HCT116 (cell line): ENCODE results near the gene CASP8. TPM values are rescaled to one million over a fixed set of nuclear protein-coding genes. Genes with fewer than 3 reads are reported as not detected.

ENCODE experiments used
- ATAC-seq: fragments of 200-7000 bp; cut with Tn5 transposase; 2 replicates; pipeline ENCODE4 v1.9.1; 2020; ENCODE audit warnings: mild to moderate bottlenecking, moderate library complexity
- BruUV-seq: library from RNA; stranded (reverse); fragments of 400-500 nt; replicated peaks from 2 replicates; lab custom pipeline; 2021; lab: Mats Ljungman, UMichigan
- CTCF ChIA-PET: fragments of 300-600 bp; sonication (Branson Sonifier 250); formaldehyde crosslinking; loops from one replicate; lab custom pipeline; 2021; ENCODE audit warnings: antibody characterized with exemption; lab: Charles Lee
- POLR2A ChIA-PET: fragments of 300-600, 350-600 bp; sonication (Branson Sonifier 250); formaldehyde crosslinking; loops from one replicate; lab custom pipeline; 2021; ENCODE audit warnings: antibody characterized with exemption; lab: Charles Lee
- RAD21 ChIA-PET, 2 experiments: fragments of 300-600 bp; sonication (Branson Sonifier 250); formaldehyde crosslinking; loops; one replicate each; lab custom pipeline; 2023; ENCODE audit warnings: low total read pairs in 2 of 2; ENCODE audit not compliant: uncharacterized antibody in 2 of 2, unreplicated experiment in 2 of 2, low non-redundant PET in 1 of 2; lab: Charles Lee
- DNase-seq: peaks from one replicate; pipeline ENCODE4 v3.0.0-alpha.2; 2010; ENCODE audit warnings: low read depth, low spot score
- H2AFZ ChIP-seq: fragments of 200-600 bp; shearing (Covaris generic), sonication (generic); 2 replicates; pipeline ENCODE4 v1.6.1; 2017; ENCODE audit warnings: low read depth, mixed run types, mixed read lengths, antibody characterized with exemption, low read length; ENCODE audit not compliant: poor library complexity, severe bottlenecking
- H3K27ac ChIP-seq: 2 replicates; pipeline ENCODE4 v1.5.1; 2012; ENCODE audit warnings: low read depth, low read length
- H3K27me3 ChIP-seq: fragments of 200-600 bp; sonication (generic); 2 replicates; pipeline ENCODE4 v1.6.1; 2016; ENCODE audit warnings: mixed run types, low read length, mixed read lengths; ENCODE audit not compliant: insufficient read depth
- H3K36me3 ChIP-seq, 2 experiments: fragments of 200-500 bp in 1 of 2; fragments of 200-600 bp in 1 of 2; sonication (Bioruptor generic) in 1 of 2; sonication (generic) in 1 of 2; 2 replicates each; pipeline versions ENCODE4 v1.5.1 to v1.6.1; 2014 to 2016; ENCODE audit warnings: low read length in 2 of 2, inconsistent platforms in 1 of 2, mixed read lengths in 1 of 2, mixed run types in 1 of 2; ENCODE audit not compliant: insufficient read depth in 2 of 2, control insufficient read depth in 1 of 2
- H3K4me1 ChIP-seq, 2 experiments: fragments of 200-600 bp in 1 of 2; sonication (generic) in 1 of 2; 2 replicates each; pipeline versions ENCODE4 v1.5.1 to v1.6.1; 2012 to 2017; ENCODE audit warnings: low read length in 2 of 2, inconsistent platforms in 1 of 2, mild to moderate bottlenecking in 1 of 2, mixed read lengths in 1 of 2, mixed run types in 1 of 2, moderate library complexity in 1 of 2; ENCODE audit not compliant: insufficient read depth in 2 of 2, control insufficient read depth in 1 of 2
- H3K4me2 ChIP-seq: fragments of 200-600 bp; sonication (generic); 2 replicates; pipeline ENCODE4 v1.6.1; 2017; ENCODE audit warnings: mixed run types, low read length, mixed read lengths
- H3K4me3 ChIP-seq, 2 experiments: fragments of 200-600 bp in 1 of 2; sonication (generic) in 1 of 2; replicated peaks in 1 of 2; 2 replicates each; pipeline ENCODE4 v1.5.1; 2011 to 2016; ENCODE audit warnings: low read length in 2 of 2, control low read depth in 1 of 2, low read depth in 1 of 2, mild to moderate bottlenecking in 1 of 2, mixed read lengths in 1 of 2, mixed run types in 1 of 2
- H3K79me2 ChIP-seq: fragments of 200-600 bp; sonication (generic); 2 replicates; pipeline ENCODE4 v1.6.1; 2017; ENCODE audit warnings: mild to moderate bottlenecking, mixed run types, low read length, moderate library complexity, mixed read lengths; ENCODE audit not compliant: insufficient read depth
- H3K9ac ChIP-seq: fragments of 200-600 bp; sonication (generic); 2 replicates; pipeline ENCODE4 v1.6.1; 2016; ENCODE audit warnings: low read length, mixed read lengths
- H3K9me2 ChIP-seq: fragments of 200-600 bp; sonication (generic), shearing (Covaris generic); 2 replicates; pipeline ENCODE4 v1.6.1; 2017; ENCODE audit warnings: mixed run types, mild to moderate bottlenecking, moderate library complexity; ENCODE audit not compliant: insufficient read depth
- H3K9me3 ChIP-seq, 2 experiments: fragments of 200-500 bp in 1 of 2; fragments of 200-600 bp in 1 of 2; sonication (Bioruptor generic) in 1 of 2; sonication (generic) in 1 of 2; 2 replicates each; pipeline ENCODE4 v1.6.1; 2014 to 2017; ENCODE audit warnings: low read length in 2 of 2, mixed read lengths in 2 of 2, inconsistent platforms in 1 of 2, low read depth in 1 of 2, mild to moderate bottlenecking in 1 of 2, mixed run types in 1 of 2, moderate library complexity in 1 of 2; ENCODE audit not compliant: control insufficient read depth in 1 of 2, insufficient read depth in 1 of 2
- H4K20me1 ChIP-seq: fragments of 200-600 bp; sonication (generic), shearing (Covaris generic); 2 replicates; pipeline ENCODE4 v1.6.1; 2017; ENCODE audit warnings: mixed run types, mild to moderate bottlenecking, moderate library complexity; ENCODE audit not compliant: insufficient read depth
- CBX3 ChIP-seq: IDR thresholded peaks from 2 replicates; pipeline ENCODE4 v1.6.1; 2012; ENCODE audit warnings: low read depth
- CTCF ChIP-seq, 3 experiments: fragments of 200-600 bp in 1 of 3; sonication (generic) in 1 of 3; IDR thresholded peaks in 2 of 3; conservative IDR thresholded peaks in 1 of 3; 2 replicates each; pipeline ENCODE4 v1.5.1; 2012 to 2017; ENCODE audit warnings: low read depth in 2 of 3, low read length in 2 of 3, antibody characterized with exemption in 1 of 3, borderline replicate concordance in 1 of 3, control low read depth in 1 of 3, mild to moderate bottlenecking in 1 of 3, mixed read lengths in 1 of 3, mixed run types in 1 of 3, moderate library complexity in 1 of 3; ENCODE audit not compliant: insufficient read depth in 1 of 3
- EGR1 ChIP-seq: IDR thresholded peaks from 2 replicates; pipeline ENCODE4 v1.6.1; 2012; ENCODE audit warnings: low read depth
- ELF1 ChIP-seq: IDR thresholded peaks from 2 replicates; pipeline ENCODE4 v1.6.1; 2012; ENCODE audit warnings: low read depth, borderline replicate concordance
- EZH2phosphoT487 ChIP-seq: fragments of 200-600 bp; IDR thresholded peaks from 2 replicates; pipeline ENCODE4 v1.6.1; 2018; ENCODE audit warnings: antibody characterized with exemption, borderline replicate concordance
- FOSL1 ChIP-seq: IDR thresholded peaks from 2 replicates; pipeline ENCODE4 v1.6.1; 2012; ENCODE audit warnings: low read depth
- MAX ChIP-seq: IDR thresholded peaks from 2 replicates; pipeline ENCODE4 v1.6.1; 2012
- POLR2A ChIP-seq: IDR thresholded peaks from 2 replicates; pipeline ENCODE4 v1.7.0; 2011; ENCODE audit warnings: borderline replicate concordance; ENCODE audit not compliant: insufficient read depth, insufficient read length; ENCODE audit errors: extremely low read depth
- SIN3A ChIP-seq: IDR thresholded peaks from 2 replicates; pipeline ENCODE4 v1.6.1; 2012; ENCODE audit warnings: low read depth
- SP1 ChIP-seq: IDR thresholded peaks from 2 replicates; pipeline ENCODE4 v1.6.1; 2012; ENCODE audit warnings: low read depth
- SRF ChIP-seq: IDR thresholded peaks from 2 replicates; pipeline ENCODE4 v1.6.1; 2012; ENCODE audit warnings: low read depth
- TCF7L2 ChIP-seq: IDR thresholded peaks from 2 replicates; pipeline ENCODE4 v1.7.0; 2011; ENCODE audit warnings: borderline replicate concordance, inconsistent platforms; ENCODE audit not compliant: insufficient read depth, insufficient read length; ENCODE audit errors: extremely low read depth
- YY1 ChIP-seq: IDR thresholded peaks from 2 replicates; pipeline ENCODE4 v1.6.1; 2011; ENCODE audit warnings: low read length, low read depth, moderate library complexity, mild to moderate bottlenecking; ENCODE audit not compliant: insufficient replicate concordance; ENCODE audit errors: extremely low read depth
- ZFX ChIP-seq: fragments of 450-650 bp; IDR thresholded peaks from 2 replicates; pipeline ENCODE4 v1.6.1; 2017
- intact Hi-C: fragments of 100-400 bp; cut with micrococcal nuclease; formaldehyde crosslinking; loops from 2 replicates; pipeline ENCODE4 v1.10.0; 2022
- total RNA-seq: library from RNA; stranded (reverse); gene quantifications from one replicate; pipeline ENCODE4 v1.2.1, GENCODE V29; 2021; ENCODE audit not compliant: unreplicated experiment

Gene CASP8
- total RNA-seq, 1 experiment from 2014 or later: 29.6 TPM

GRCh38 chr2:201279079-201279478 is 18.7 kb downstream of the CASP8 start:
- ChIA-PET CTCF (no interaction called here), POLR2A (no interaction called here), RAD21 (no interaction called here)
- H4K20me1 ChIP-seq: no peaks in the 10 kb centered on the region
- H3K4me3 ChIP-seq: no peak overlapping the region
- ATAC-seq (no peak), DNase-seq (no peak)
- H3K27me3 ChIP-seq: no peaks in the 10 kb centered on the region
- no peaks in the 10 kb centered on the region for H3K79me2 ChIP-seq
- H3K4me1 ChIP-seq: no peaks in the 10 kb centered on the region
- H3K9me3 ChIP-seq: no peaks in the 10 kb centered on the region
- no peaks in the 10 kb centered on the region for H3K9me2 ChIP-seq
- no peak for TF ChIP-seq POLR2A
- no TSS peak for BruUV-seq
- peaks cover 12 to 14% of the 10 kb centered on the region in 2 experiments for H3K36me3 ChIP-seq
- H3K27ac ChIP-seq: no peak overlapping the region
- H2AFZ ChIP-seq: no peak overlapping the region
- H3K9ac ChIP-seq: no peak overlapping the region
- intact Hi-C loops: no loop called here
- H3K4me2 ChIP-seq: no peak overlapping the region

- ATAC-seq (no peak), DNase-seq (no peak)
- no peak overlapping the region for H3K9ac ChIP-seq
- H3K9me2 ChIP-seq: no peaks in the 10 kb centered on the region
- H3K9me3 ChIP-seq: no peaks in the 10 kb centered on the region
- H3K27ac ChIP-seq: no peak overlapping the region
- BruUV-seq: no TSS peak
- ChIA-PET RAD21 (no interaction called here), CTCF (no interaction called here), POLR2A (no interaction called here)
- H3K4me1 ChIP-seq: no peaks in the 10 kb centered on the region
- H3K36me3 ChIP-seq: peaks cover 12 to 20% of the 10 kb centered on the region in 2 experiments
- no peak overlapping the region for H3K4me3 ChIP-seq
- no peaks in the 10 kb centered on the region for H4K20me1 ChIP-seq
- TF ChIP-seq ELF1: no peak
- no peak for TF ChIP-seq TCF7L2
- TF ChIP-seq EZH2phosphoT487: no peak
- no peak for TF ChIP-seq ZFX
- TF ChIP-seq SP1: no peak
- no peak for TF ChIP-seq CBX3
- TF ChIP-seq EGR1: no peak
- no peak for TF ChIP-seq POLR2A
- no peak for TF ChIP-seq CTCF (IDR thresholded peaks at IDR 0.05 in 2 of 3, conservative IDR thresholded peaks at IDR 0.05 in 1 of 3; ENCODE audit: borderline replicate concordance in 1 of 3, insufficient read depth in 1 of 3, low read depth in 2 of 3, low read length in 2 of 3)
- TF ChIP-seq SIN3A: no peak
- TF ChIP-seq YY1: no peak
- no peak for TF ChIP-seq MAX
- TF ChIP-seq SRF: no peak
- TF ChIP-seq FOSL1: no peak
- no peak overlapping the region for H3K4me2 ChIP-seq
- no peak overlapping the region for H2AFZ ChIP-seq
- intact Hi-C loops: no loop called here
- no peaks in the 10 kb centered on the region for H3K79me2 ChIP-seq
- no peaks in the 10 kb centered on the region for H3K27me3 ChIP-seq
Measured at GRCh38 chr2:201280191-201281040, 20.1 kb downstream of the CASP8 start.
